Right lobe of liver (tissue), 6 donors: ENCODE results near the gene SETBP1. TPM values are rescaled to one million over a fixed set of nuclear protein-coding genes. Genes with fewer than 3 reads are reported as not detected.

Source experiments
- ATAC-seq, 4 donors: fragments of 200-7000 bp; cut with Tn5 transposase; one replicate each; pipeline ENCODE4 v1.9.1; 2020; ENCODE audit warnings: mild to moderate bottlenecking in 4 of 4, moderate library complexity in 4 of 4
- DNase-seq, 3 donors: peaks; one replicate each; pipeline ENCODE4 v3.0.0-alpha.2; 2020
- H3K27ac ChIP-seq, 3 donors: fragments of 200-600 bp; one replicate each; pipeline ENCODE4 v1.8.0; 2022
- H3K27me3 ChIP-seq, 2 donors: fragments of 200-600 bp; one replicate each; pipeline ENCODE4 v1.8.0; 2022
- H3K36me3 ChIP-seq, 4 donors: fragments of 200-600 bp; sonication (generic) in 1 of 4; one replicate each; pipeline versions ENCODE4 v1.5.1 to v1.8.0; 2017 to 2022; ENCODE audit warnings: control low read depth in 1 of 4
- H3K4me1 ChIP-seq, 4 donors: fragments of 200-600 bp; sonication (generic) in 1 of 4; one replicate each; pipeline versions ENCODE4 v1.5.1 to v1.8.0; 2017 to 2022; ENCODE audit warnings: control low read depth in 1 of 4
- H3K4me3 ChIP-seq, 3 donors: fragments of 200-600 bp; one replicate each; pipeline ENCODE4 v1.8.0; 2022
- H3K9me3 ChIP-seq, 4 donors: fragments of 200-600 bp; sonication (generic) in 1 of 4; one replicate each; pipeline versions ENCODE4 v1.5.1 to v1.8.0; 2017 to 2022; ENCODE audit warnings: control low read depth in 1 of 4
- POLR2A ChIP-seq: fragments of 450-650 bp; IDR thresholded peaks from one replicate; pipeline ENCODE4 v1.6.1; 2017; ENCODE audit warnings: antibody characterized with exemption, mild to moderate bottlenecking
- WGBS: methylation state at CpG from one replicate; pipeline ENCODE4 v1.1.6; 2018; ENCODE audit warnings: low coverage, low lambda C conversion rate; ENCODE audit not compliant: insufficient coverage; ENCODE audit errors: missing lambda C conversion rate; 5-methylcytosine and 5-hydroxymethylcytosine counted together
- intact Hi-C, 2 donors: fragments of 100-400 bp; cut with DNase I; formaldehyde crosslinking; loops; one replicate each; pipeline versions ENCODE4 v1.11.2 to v1.14.1; 2022
- total RNA-seq, 6 experiments: library from RNA; depleted of rRNA in 2 of 6; stranded (reverse); fragments of >200 nt in 2 of 6; fragmentation: NEBNext Ultra II Directional in 3 of 6; extraction: Animal tissue kit (Norgen Biotek cat#: 25700) in 3 of 6; gene quantifications; one replicate each; pipeline versions ENCODE4 v1.1.0 to v1.2.4, GENCODE V29; 2016 to 2023
- TF ChIP-seq, protein P1 (sequence below), 4 donors: fragments of 200-600 bp in 3 of 4; fragments of 450-650 bp in 1 of 4; IDR thresholded peaks; one replicate each; pipeline versions ENCODE4 v1.5.1 to v1.8.0; 2016 to 2022; ENCODE audit warnings: antibody characterized with exemption in 4 of 4, mild to moderate bottlenecking in 2 of 4
- donor health status: DM: no; HTN: yes; CAD: no.
- donor health status: DM: no; HTN: no; CAD: no.
- donor health status: DM: no; HTN: no; CAD: no.
- donor health status: DM: no; HTN: yes; CAD: no.
- donor health status: DM: no; HTN: yes; CAD: no.

Gene SETBP1
- total RNA-seq, 6 experiments from 2014 or later: 14.3 to 29.1 (median 16.6) TPM

DNA sequence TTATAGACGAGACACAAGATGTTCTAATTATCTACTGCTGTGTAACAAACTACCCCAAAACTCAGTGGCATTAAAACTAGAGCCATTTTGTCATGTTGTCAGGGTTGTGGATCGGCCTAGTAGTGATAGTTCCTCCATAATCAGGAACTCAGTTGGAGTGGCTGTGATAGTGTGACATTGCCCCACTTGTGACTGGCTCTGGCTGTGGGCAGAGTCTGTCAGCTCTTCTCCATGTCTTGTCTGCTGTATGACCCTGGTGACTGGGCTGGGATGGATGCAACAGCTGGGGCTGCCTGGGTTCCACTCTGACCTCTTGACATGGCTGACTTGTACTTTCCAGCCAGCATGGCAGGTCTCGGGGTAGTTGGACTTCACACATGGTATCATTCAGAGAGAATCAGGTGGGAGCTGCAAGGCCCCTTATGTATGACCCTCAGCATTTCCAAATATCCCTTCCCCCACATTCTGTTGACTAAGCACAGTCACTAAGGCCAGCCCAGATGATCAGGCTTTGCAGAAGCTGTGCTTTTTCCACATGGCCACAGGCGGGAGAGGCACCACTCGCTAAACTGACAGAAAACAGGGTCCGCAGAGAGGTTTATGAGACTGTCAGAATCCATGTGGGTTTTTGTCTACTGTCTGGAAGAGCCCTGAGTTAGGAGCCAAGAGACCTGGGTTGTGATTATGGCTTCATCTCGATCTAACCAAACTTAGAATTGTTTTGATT is 50.3 kb downstream of the SETBP1 start:
- DNase-seq: no peak
- no peak for TF ChIP-seq POLR2A
- TF ChIP-seq, protein P1, sequence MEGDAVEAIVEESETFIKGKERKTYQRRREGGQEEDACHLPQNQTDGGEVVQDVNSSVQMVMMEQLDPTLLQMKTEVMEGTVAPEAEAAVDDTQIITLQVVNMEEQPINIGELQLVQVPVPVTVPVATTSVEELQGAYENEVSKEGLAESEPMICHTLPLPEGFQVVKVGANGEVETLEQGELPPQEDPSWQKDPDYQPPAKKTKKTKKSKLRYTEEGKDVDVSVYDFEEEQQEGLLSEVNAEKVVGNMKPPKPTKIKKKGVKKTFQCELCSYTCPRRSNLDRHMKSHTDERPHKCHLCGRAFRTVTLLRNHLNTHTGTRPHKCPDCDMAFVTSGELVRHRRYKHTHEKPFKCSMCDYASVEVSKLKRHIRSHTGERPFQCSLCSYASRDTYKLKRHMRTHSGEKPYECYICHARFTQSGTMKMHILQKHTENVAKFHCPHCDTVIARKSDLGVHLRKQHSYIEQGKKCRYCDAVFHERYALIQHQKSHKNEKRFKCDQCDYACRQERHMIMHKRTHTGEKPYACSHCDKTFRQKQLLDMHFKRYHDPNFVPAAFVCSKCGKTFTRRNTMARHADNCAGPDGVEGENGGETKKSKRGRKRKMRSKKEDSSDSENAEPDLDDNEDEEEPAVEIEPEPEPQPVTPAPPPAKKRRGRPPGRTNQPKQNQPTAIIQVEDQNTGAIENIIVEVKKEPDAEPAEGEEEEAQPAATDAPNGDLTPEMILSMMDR (IDR thresholded peaks at IDR 0.05): no peak
- no peaks in the 10 kb centered on the region for H3K36me3 ChIP-seq
- H3K27me3 ChIP-seq: no peaks in the 10 kb centered on the region
- H3K27ac ChIP-seq: no peak overlapping the region
- WGBS: 87% methylated on average over 2 of the region's 7 CpGs
- H3K4me1 ChIP-seq: peaks cover 0 to 11% (median 4%) of the 10 kb centered on the region in 4 donors
- ATAC-seq: no peak
- no peaks in the 10 kb centered on the region for H3K9me3 ChIP-seq
- no peak overlapping the region for H3K4me3 ChIP-seq
- intact Hi-C loops: no loop called here

DNA sequence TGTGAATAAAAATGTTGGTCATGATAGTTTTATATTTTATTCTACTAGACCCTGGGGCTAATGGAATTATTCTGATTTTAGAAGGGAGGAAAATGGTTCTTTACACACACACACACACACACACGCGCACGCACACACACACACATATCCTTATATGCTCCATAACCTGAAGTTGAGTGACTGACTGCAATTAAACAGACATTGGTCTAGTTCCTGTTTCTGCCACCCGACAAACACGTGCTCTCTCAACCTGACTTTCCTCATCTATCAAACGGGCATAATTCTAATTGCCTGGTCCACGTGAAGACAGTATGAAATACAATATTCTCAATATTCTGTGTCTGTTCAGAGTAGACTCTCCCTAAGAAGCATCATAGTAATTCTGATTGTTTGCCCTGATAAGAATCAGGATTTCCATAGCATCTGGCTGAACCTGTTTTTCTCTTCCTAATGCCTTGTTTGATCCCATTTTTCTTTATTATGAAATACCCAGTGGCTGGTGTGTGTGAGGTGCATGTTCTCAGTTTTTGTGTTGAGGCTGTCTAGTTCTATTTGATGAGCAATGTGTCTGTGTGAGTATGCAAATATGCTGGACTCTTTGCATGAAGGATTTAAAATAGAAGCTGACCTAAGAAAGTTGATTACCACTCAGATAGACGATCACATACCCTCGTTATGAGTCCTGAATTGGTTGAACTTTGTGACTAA is 51.0 kb downstream of the SETBP1 start:
- DNase-seq (no peak), ATAC-seq (no peak)
- 81% methylated on average over 8 of the region's 9 CpGs for WGBS
- Histone ChIP-seq H3K36me3 (no peaks in the 10 kb centered on the region), H3K27me3 (no peaks in the 10 kb centered on the region), H3K4me3 (no peak overlapping the region), H3K27ac (no peak overlapping the region), H3K9me3 (no peaks in the 10 kb centered on the region), H3K4me1 (peaks cover 0 to 14% (median 0%) of the 10 kb centered on the region in 4 donors)
- no peak for TF ChIP-seq POLR2A
- TF ChIP-seq, protein P1 (IDR thresholded peaks at IDR 0.05): no peak
- intact Hi-C loops: no loop called here

DNA sequence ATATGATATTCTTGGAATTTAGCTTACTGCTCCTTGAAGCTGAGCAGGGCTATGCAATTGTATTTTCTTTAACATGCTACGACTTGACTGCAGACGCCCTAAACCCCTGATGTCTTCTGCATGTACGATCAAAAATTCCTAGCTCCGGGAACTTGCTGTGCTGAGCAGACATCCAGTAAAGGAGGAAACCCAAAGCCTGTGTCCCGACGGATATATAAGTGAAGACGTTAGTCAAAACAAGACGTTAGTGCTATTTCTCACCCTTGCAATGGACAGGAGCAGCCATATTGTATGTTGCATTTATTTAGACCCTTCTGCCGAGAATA is 51.5 kb downstream of the SETBP1 start:
- H3K36me3 ChIP-seq: no peaks in the 10 kb centered on the region
- H3K4me1 ChIP-seq: peaks cover 0 to 19% (median 0%) of the 10 kb centered on the region in 4 donors
- H3K4me3 ChIP-seq: no peak overlapping the region
- DNase-seq: no peak
- 94% methylated on average over 9 of the region's 9 CpGs for WGBS
- intact Hi-C loops: no loop called here
- H3K27me3 ChIP-seq: no peaks in the 10 kb centered on the region
- no peaks in the 10 kb centered on the region for H3K9me3 ChIP-seq
- TF ChIP-seq, protein P1 (IDR thresholded peaks at IDR 0.05): no peak
- no peak for TF ChIP-seq POLR2A
- H3K27ac ChIP-seq: no peak overlapping the region
- no peak for ATAC-seq

DNA sequence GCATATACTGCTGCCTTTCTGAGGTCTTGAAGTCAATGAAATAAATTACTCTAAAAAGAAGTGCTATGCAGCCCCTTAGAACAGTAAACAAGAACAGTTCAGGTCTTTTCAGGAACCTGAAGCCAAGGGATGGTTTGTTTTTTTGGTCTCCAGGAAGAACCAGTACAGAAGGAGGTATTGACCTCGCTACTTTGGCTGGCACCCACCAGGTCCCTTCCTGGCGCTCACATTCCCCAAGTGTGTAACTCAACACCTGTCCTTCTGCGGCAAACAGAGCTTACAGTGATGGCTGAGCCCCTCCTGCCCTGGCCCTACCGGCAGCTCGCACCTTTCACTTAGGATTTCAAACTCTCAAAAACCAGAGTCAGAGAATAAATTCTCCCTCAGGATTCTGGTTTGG is 51.9 kb downstream of the SETBP1 start:
- peaks cover 0 to 21% (median 0%) of the 10 kb centered on the region in 4 donors for H3K4me1 ChIP-seq
- no peaks in the 10 kb centered on the region for H3K9me3 ChIP-seq
- no peaks in the 10 kb centered on the region for H3K36me3 ChIP-seq
- TF ChIP-seq POLR2A: no peak
- TF ChIP-seq, protein P1 (IDR thresholded peaks at IDR 0.05): no peak
- peak in 2 of 4 donors; percentile 18 to 44 for ATAC-seq
- no peak for DNase-seq
- intact Hi-C loops: no loop called here
- H3K27ac ChIP-seq: peak overlapping the region in 1 of 3 donors; percentile 10
- no peaks in the 10 kb centered on the region for H3K27me3 ChIP-seq
- no peak overlapping the region for H3K4me3 ChIP-seq
- WGBS: 94% methylated on average over 5 of the region's 5 CpGs
